Measurements from ENCODE around the gene TM4SF5.
A peak's percentile ranks its signal among the peaks of the same experiment; 100 is the strongest.

TM4SF5 gene

DNA sequence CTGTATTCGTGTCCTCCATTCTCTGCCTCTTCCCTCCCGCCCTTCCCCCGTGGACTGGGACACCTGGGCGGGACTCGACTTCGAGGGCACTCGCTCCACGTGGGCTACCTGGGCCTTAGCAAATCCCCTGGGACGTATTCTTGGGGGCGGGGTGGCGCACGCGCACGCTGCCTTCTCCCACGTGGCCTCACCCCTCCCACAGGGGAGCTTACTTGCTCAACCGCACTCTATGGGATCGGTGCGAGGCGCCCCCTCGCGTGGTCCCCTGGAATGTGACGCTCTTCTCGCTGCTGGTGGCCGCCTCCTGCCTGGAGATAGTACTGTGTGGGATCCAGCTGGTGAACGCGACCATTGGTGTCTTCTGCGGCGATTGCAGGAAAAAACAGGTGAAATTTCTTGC is 11.0 kb downstream of the TM4SF5 start:
- H3K4ac ChIP-seq (ENCODE audit: low read depth, low read length), result no peak overlapping the region
- WGBS (ENCODE audit: extremely low coverage, insufficient coverage, insufficient read length), result no CpG with 5 or more reads among the region's 28 CpGs
- no peak overlapping the region for H3K9ac ChIP-seq (ENCODE audit: low read length)
- no peaks in the 10 kb centered on the region for H3K4me1 ChIP-seq (ENCODE audit: control insufficient read depth in 1 of 2, insufficient read depth in 2 of 2, low read length in 2 of 2)
- H2AK5ac ChIP-seq (ENCODE audit: low read length), result no peak overlapping the region
- no peaks in the 10 kb centered on the region for H3K36me3 ChIP-seq (ENCODE audit: control insufficient read depth in 1 of 2, insufficient read depth in 2 of 2, low read length in 2 of 2)
- no peak for DNase-seq
- H2BK5ac ChIP-seq (ENCODE audit: low read depth, low read length, poor library complexity), result no peak overlapping the region
- no peak overlapping the region for H3K14ac ChIP-seq (ENCODE audit: low read length)
- H3K79me2 ChIP-seq (ENCODE audit: control insufficient read depth, insufficient read depth, low read length, poor library complexity), result no peaks in the 10 kb centered on the region
- no peak overlapping the region for H2BK12ac ChIP-seq (ENCODE audit: low read length)
- peak overlapping the region; percentile 33 for H3K4me3 ChIP-seq (ENCODE audit: low read depth, low read length)
- H3K27ac ChIP-seq (ENCODE audit: low read depth, low read length), result no peak overlapping the region
- H4K12ac ChIP-seq (ENCODE audit: low read depth, low read length), result no peak overlapping the region
- H2AFZ ChIP-seq (ENCODE audit: insufficient read depth, low read length, poor library complexity), result no peak overlapping the region
- H3K9me3 ChIP-seq (ENCODE audit: insufficient read depth, low read depth, low read length), result peaks cover 5% of the 10 kb centered on the region
- H2BK120ac ChIP-seq (ENCODE audit: insufficient read depth, low read length, poor library complexity), result no peak overlapping the region
- no peaks in the 10 kb centered on the region for H3K27me3 ChIP-seq (ENCODE audit: insufficient read depth, low read length)
- H4K91ac ChIP-seq (ENCODE audit: low read depth, low read length), result no peak overlapping the region
- no peak overlapping the region for H3K23ac ChIP-seq (ENCODE audit: low read length)
- no peak overlapping the region for H3K18ac ChIP-seq (ENCODE audit: low read length)
- H4K8ac ChIP-seq (ENCODE audit: low read depth, low read length), result no peak overlapping the region
- H3K79me1 ChIP-seq (ENCODE audit: low read length), result no peaks in the 10 kb centered on the region
- no peak overlapping the region for H3K4me2 ChIP-seq (ENCODE audit: low read length)

DNA sequence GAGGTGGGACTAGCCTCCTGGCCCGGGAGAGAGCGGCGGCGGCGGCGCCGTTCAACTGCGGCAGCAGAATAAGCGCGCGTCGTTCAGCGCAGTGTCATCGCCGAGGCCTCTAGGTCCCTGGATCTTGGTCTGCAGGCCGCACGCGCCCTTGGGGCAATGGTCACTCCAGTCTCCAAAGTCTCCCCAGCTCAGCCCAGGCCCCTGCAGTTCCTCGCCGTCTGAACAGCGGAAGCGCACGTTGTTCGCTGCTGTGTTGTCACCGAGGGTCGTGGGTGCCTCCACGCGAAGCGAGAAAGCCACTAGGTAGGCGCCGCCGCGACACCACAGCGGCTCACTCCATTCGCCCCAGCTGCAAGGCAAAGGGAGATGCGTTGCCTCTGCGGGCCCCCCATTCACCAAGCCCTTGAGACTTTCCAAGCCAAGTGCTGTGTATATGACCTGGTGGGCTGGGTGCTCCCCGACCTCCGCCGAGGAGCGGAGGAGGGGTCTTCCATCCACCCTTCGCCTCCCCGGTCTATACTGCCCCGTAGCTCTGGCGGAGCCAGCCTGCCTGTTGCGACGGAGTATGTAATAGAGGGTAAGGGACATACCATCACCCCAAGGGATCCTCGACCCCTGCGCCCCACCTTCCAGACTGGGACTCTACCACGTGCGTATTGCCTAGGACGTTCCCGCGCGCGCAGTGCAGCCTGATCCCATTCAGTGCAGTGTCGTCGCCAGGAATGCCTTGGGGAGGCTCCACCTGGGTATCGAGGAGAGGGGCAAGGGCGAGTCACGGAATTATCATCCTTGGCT is 13.8 kb downstream of the TM4SF5 start:
- Histone ChIP-seq H3K79me2 (ENCODE audit: control insufficient read depth, insufficient read depth, low read length, poor library complexity) (peaks cover 11% of the 10 kb centered on the region), H2BK12ac (ENCODE audit: low read length) (no peak overlapping the region), H3K9ac (ENCODE audit: low read length) (no peak overlapping the region), H3K4ac (ENCODE audit: low read depth, low read length) (no peak overlapping the region), H2AK5ac (ENCODE audit: low read length) (no peak overlapping the region), H3K4me2 (ENCODE audit: low read length) (no peak overlapping the region), H2BK120ac (ENCODE audit: insufficient read depth, low read length, poor library complexity) (no peak overlapping the region), H2BK5ac (ENCODE audit: low read depth, low read length, poor library complexity) (no peak overlapping the region), H3K36me3 (ENCODE audit: control insufficient read depth in 1 of 2, insufficient read depth in 2 of 2, low read length in 2 of 2) (no peaks in the 10 kb centered on the region), H4K8ac (ENCODE audit: low read depth, low read length) (no peak overlapping the region), H2AFZ (ENCODE audit: insufficient read depth, low read length, poor library complexity) (no peak overlapping the region), H3K18ac (ENCODE audit: low read length) (no peak overlapping the region), H3K9me3 (ENCODE audit: insufficient read depth, low read depth, low read length) (peaks cover 5% of the 10 kb centered on the region), H3K27me3 (ENCODE audit: insufficient read depth, low read length) (no peaks in the 10 kb centered on the region), H3K23ac (ENCODE audit: low read length) (no peak overlapping the region), H3K14ac (ENCODE audit: low read length) (no peak overlapping the region), H3K79me1 (ENCODE audit: low read length) (peaks cover 15% of the 10 kb centered on the region), H4K12ac (ENCODE audit: low read depth, low read length) (no peak overlapping the region), H3K27ac (ENCODE audit: low read depth, low read length) (no peak overlapping the region), H3K4me3 (ENCODE audit: low read depth, low read length) (no peak overlapping the region), H3K4me1 (ENCODE audit: control insufficient read depth in 1 of 2, insufficient read depth in 2 of 2, low read length in 2 of 2) (peaks cover 5 to 8% of the 10 kb centered on the region in 2 experiments), H4K91ac (ENCODE audit: low read depth, low read length) (no peak overlapping the region)
- DNase-seq, result no peak
- no CpG with 5 or more reads among the region's 61 CpGs for WGBS (ENCODE audit: extremely low coverage, insufficient coverage, insufficient read length)

DNA sequence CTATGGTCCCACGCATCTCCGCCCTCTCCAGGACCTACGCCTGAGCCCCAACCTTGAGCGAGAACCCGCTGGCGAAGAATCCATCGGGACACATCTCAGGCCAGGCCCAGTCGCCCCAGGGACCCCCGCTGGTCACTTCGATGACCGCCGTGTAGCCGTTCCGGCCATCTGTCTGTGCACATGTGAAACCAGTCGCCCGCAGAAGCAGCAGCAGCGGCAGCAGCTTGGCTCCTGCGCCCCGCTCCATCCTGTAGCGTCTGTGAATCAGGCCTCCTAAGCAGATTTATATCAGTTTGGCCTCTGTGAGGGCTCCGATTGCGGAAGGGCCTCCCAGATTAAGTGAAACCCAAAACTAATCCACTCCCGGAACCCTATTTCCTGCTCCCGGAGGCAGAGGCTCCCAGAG is 14.4 kb downstream of the TM4SF5 start, which contains the start of gene VMO1:
Gene VMO1 (minus strand): TSS at position 259 of the 406 bp plus-strand sequence. CDS start 12 bp downstream, at position 247.
- Histone ChIP-seq H3K4ac (ENCODE audit: low read depth, low read length) (no peak within 1 kb of the TSS), H4K91ac (ENCODE audit: low read depth, low read length) (no peak within 1 kb of the TSS), H2AK5ac (ENCODE audit: low read length) (no peak within 1 kb of the TSS), H3K79me2 (ENCODE audit: control insufficient read depth, insufficient read depth, low read length, poor library complexity) (peaks cover 11% of the 10 kb centered on the region), H2BK120ac (ENCODE audit: insufficient read depth, low read length, poor library complexity) (no peak within 1 kb of the TSS), H3K27ac (ENCODE audit: low read depth, low read length) (no peak within 1 kb of the TSS), H4K12ac (ENCODE audit: low read depth, low read length) (no peak within 1 kb of the TSS), H3K36me3 (ENCODE audit: control insufficient read depth in 1 of 2, insufficient read depth in 2 of 2, low read length in 2 of 2) (no peaks in the 10 kb centered on the region), H3K14ac (ENCODE audit: low read length) (no peak within 1 kb of the TSS), H3K18ac (ENCODE audit: low read length) (no peak within 1 kb of the TSS), H3K9ac (ENCODE audit: low read length) (no peak within 1 kb of the TSS), H3K79me1 (ENCODE audit: low read length) (peaks cover 16% of the 10 kb centered on the region), H4K8ac (ENCODE audit: low read depth, low read length) (no peak within 1 kb of the TSS), H3K9me3 (ENCODE audit: insufficient read depth, low read depth, low read length) (peaks cover 5% of the 10 kb centered on the region), H3K23ac (ENCODE audit: low read length) (no peak within 1 kb of the TSS), H3K27me3 (ENCODE audit: insufficient read depth, low read length) (no peaks in the 10 kb centered on the region), H3K4me1 (ENCODE audit: control insufficient read depth in 1 of 2, insufficient read depth in 2 of 2, low read length in 2 of 2) (peaks cover 6 to 8% of the 10 kb centered on the region in 2 experiments), H3K4me2 (ENCODE audit: low read length) (no peak within 1 kb of the TSS), H3K4me3 (ENCODE audit: low read depth, low read length) (no peak within 1 kb of the TSS), H2BK5ac (ENCODE audit: low read depth, low read length, poor library complexity) (no peak within 1 kb of the TSS), H2AFZ (ENCODE audit: insufficient read depth, low read length, poor library complexity) (no peak within 1 kb of the TSS), H2BK12ac (ENCODE audit: low read length) (no peak within 1 kb of the TSS)
- WGBS (ENCODE audit: extremely low coverage, insufficient coverage, insufficient read length), result no CpG with 5 or more reads among the region's 24 CpGs
- DNase-seq, result no peak

DNA sequence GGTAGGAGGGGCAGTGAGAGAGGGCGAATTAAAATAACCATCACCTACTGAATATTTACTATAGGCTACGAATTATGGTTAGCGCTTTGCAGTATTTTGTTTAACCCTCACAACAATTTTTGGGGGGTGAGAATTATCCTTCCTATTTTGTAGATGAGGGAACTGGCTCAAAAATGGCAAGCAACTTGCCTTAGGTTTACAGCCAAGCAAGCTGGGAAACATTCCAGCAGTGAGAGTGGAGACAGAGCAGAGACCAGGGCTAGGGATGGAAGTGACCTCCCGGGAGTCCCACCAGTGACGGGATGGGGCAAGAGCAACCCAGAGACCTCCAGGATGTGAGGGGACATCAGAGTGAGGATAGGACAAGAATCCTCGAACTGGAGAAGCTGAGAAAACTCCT is 14.8 kb downstream of the TM4SF5 start:
- H3K4me1 ChIP-seq (ENCODE audit: control insufficient read depth in 1 of 2, insufficient read depth in 2 of 2, low read length in 2 of 2), result peaks cover 6 to 8% of the 10 kb centered on the region in 2 experiments
- WGBS (ENCODE audit: extremely low coverage, insufficient coverage, insufficient read length), result no CpG with 5 or more reads among the region's 6 CpGs
- no peak overlapping the region for H2AFZ ChIP-seq (ENCODE audit: insufficient read depth, low read length, poor library complexity)
- H3K14ac ChIP-seq (ENCODE audit: low read length), result no peak overlapping the region
- H4K8ac ChIP-seq (ENCODE audit: low read depth, low read length), result no peak overlapping the region
- H3K18ac ChIP-seq (ENCODE audit: low read length), result no peak overlapping the region
- peaks cover 5% of the 10 kb centered on the region for H3K9me3 ChIP-seq (ENCODE audit: insufficient read depth, low read depth, low read length)
- H3K23ac ChIP-seq (ENCODE audit: low read length), result no peak overlapping the region
- H2BK12ac ChIP-seq (ENCODE audit: low read length), result no peak overlapping the region
- no peaks in the 10 kb centered on the region for H3K36me3 ChIP-seq (ENCODE audit: control insufficient read depth in 1 of 2, insufficient read depth in 2 of 2, low read length in 2 of 2)
- no peak overlapping the region for H2BK120ac ChIP-seq (ENCODE audit: insufficient read depth, low read length, poor library complexity)
- H3K27me3 ChIP-seq (ENCODE audit: insufficient read depth, low read length), result no peaks in the 10 kb centered on the region
- peaks cover 16% of the 10 kb centered on the region for H3K79me1 ChIP-seq (ENCODE audit: low read length)
- H3K4me2 ChIP-seq (ENCODE audit: low read length), result no peak overlapping the region
- H2AK5ac ChIP-seq (ENCODE audit: low read length), result no peak overlapping the region
- no peak overlapping the region for H3K9ac ChIP-seq (ENCODE audit: low read length)
- no peak overlapping the region for H2BK5ac ChIP-seq (ENCODE audit: low read depth, low read length, poor library complexity)
- no peak overlapping the region for H3K4me3 ChIP-seq (ENCODE audit: low read depth, low read length)
- H4K91ac ChIP-seq (ENCODE audit: low read depth, low read length), result no peak overlapping the region
- H3K27ac ChIP-seq (ENCODE audit: low read depth, low read length), result no peak overlapping the region
- no peak overlapping the region for H3K4ac ChIP-seq (ENCODE audit: low read depth, low read length)
- peaks cover 11% of the 10 kb centered on the region for H3K79me2 ChIP-seq (ENCODE audit: control insufficient read depth, insufficient read depth, low read length, poor library complexity)
- no peak for DNase-seq
- H4K12ac ChIP-seq (ENCODE audit: low read depth, low read length), result no peak overlapping the region

Data from trophoblast cell (in vitro differentiated cells and primary cell).